H1 (cell line): ENCODE results near the gene ACSL4. TPM values are rescaled to one million over a fixed set of nuclear protein-coding genes. Genes with fewer than 3 reads are reported as not detected.

Source experiments
- CTCF ChIA-PET: fragments of 300-600 bp; sonication (Branson Sonifier 250); formaldehyde crosslinking; loops from one replicate; lab custom pipeline; 2021; ENCODE audit not compliant: partially characterized antibody; lab: Charles Lee
- POLR2A ChIA-PET: fragments of 300-600 bp; sonication (Branson Sonifier 250); formaldehyde crosslinking; loops from one replicate; lab custom pipeline; 2021; ENCODE audit warnings: inconsistent platforms; ENCODE audit not compliant: partially characterized antibody; lab: Charles Lee
- DNase-seq, 2 experiments: peaks; one replicate each; pipeline versions ENCODE4 v3.0.0 to v3.0.0-alpha.2; 2010 to 2022; ENCODE audit warnings: low spot score in 2 of 2, low read depth in 1 of 2, mixed read lengths in 1 of 2
- FAIRE-seq: peaks from 2 replicates; lab custom pipeline; 2011; peaks lifted over from hg19 to GRCh38; lab: Jason Lieb, UNC
- H2AFZ ChIP-seq: 2 replicates; pipeline ENCODE4 v1.8.1; 2012; ENCODE audit warnings: low read length, inconsistent platforms
- H2AK5ac ChIP-seq: 2 replicates; pipeline ENCODE4 v1.6.1; 2013; ENCODE audit warnings: low read depth, low read length
- H2BK120ac ChIP-seq: replicated peaks from 2 replicates; pipeline ENCODE3; 2013; ENCODE audit warnings: low read depth, low read length, inconsistent platforms
- H2BK12ac ChIP-seq: 2 replicates; pipeline ENCODE4 v1.6.1; 2013; ENCODE audit warnings: low read depth, low read length
- H2BK15ac ChIP-seq: 2 replicates; pipeline ENCODE4 v1.6.1; 2013; ENCODE audit warnings: low read length
- H2BK20ac ChIP-seq: 2 replicates; pipeline ENCODE4 v1.6.1; 2013; ENCODE audit warnings: low read length
- H2BK5ac ChIP-seq: 2 replicates; pipeline ENCODE4 v1.6.1; 2013; ENCODE audit warnings: low read depth, low read length
- H3K14ac ChIP-seq: 2 replicates; pipeline ENCODE4 v1.6.1; 2013; ENCODE audit warnings: inconsistent platforms; ENCODE audit not compliant: insufficient read length
- H3K18ac ChIP-seq: 2 replicates; pipeline ENCODE4 v1.6.1; 2013; ENCODE audit warnings: low read length; ENCODE audit errors: extremely low read depth
- H3K23ac ChIP-seq: 2 replicates; pipeline ENCODE4 v1.6.1; 2013; ENCODE audit warnings: inconsistent platforms; ENCODE audit not compliant: insufficient read length
- H3K23me2 ChIP-seq: 2 replicates; pipeline ENCODE4 v1.6.1; 2013; ENCODE audit warnings: low read depth, low read length
- H3K27ac ChIP-seq: 2 replicates; pipeline ENCODE4 v1.6.1; 2011; ENCODE audit warnings: low read depth, low read length, inconsistent platforms
- H3K27me3 ChIP-seq, 4 experiments: replicated peaks in 1 of 4; 1 replicate in 1 of 4; 2 replicates in 3 of 4; pipeline versions ENCODE4 v1.6.1 to v1.8.1; 2011 to 2013; ENCODE audit warnings: low read length in 3 of 4, mild to moderate bottlenecking in 3 of 4, inconsistent platforms in 2 of 4, mixed read lengths in 2 of 4, moderate library complexity in 1 of 4; ENCODE audit not compliant: control insufficient read depth in 3 of 4, insufficient read depth in 3 of 4; ENCODE audit errors: extremely low read depth in 1 of 4
- H3K36me3 ChIP-seq, 4 experiments: 2 replicates each; pipeline versions ENCODE4 v1.6.1 to v1.8.1; 2011 to 2013; ENCODE audit warnings: mild to moderate bottlenecking in 4 of 4, low read length in 3 of 4, moderate library complexity in 2 of 4, control low read depth in 1 of 4, inconsistent platforms in 1 of 4; ENCODE audit not compliant: insufficient read depth in 4 of 4, control insufficient read depth in 2 of 4
- H3K4ac ChIP-seq: replicated peaks from 2 replicates; pipeline ENCODE3; 2013; ENCODE audit warnings: low read length, low read depth, mixed read lengths, inconsistent platforms; ENCODE audit not compliant: insufficient read length
- H3K4me1 ChIP-seq, 4 experiments: replicated peaks in 1 of 4; 1 replicate in 1 of 4; 2 replicates in 3 of 4; pipeline versions ENCODE4 v1.6.1 to v1.8.1; 2011 to 2013; ENCODE audit warnings: low read length in 3 of 4, inconsistent platforms in 2 of 4, mixed read lengths in 1 of 4; ENCODE audit not compliant: insufficient read depth in 4 of 4, control insufficient read depth in 3 of 4
- H3K4me2 ChIP-seq, 2 experiments: 2 replicates each; pipeline versions ENCODE4 v1.6.1 to v1.8.1; 2011 to 2013; ENCODE audit warnings: low read depth in 2 of 2, low read length in 2 of 2, control low read depth in 1 of 2, inconsistent platforms in 1 of 2, mild to moderate bottlenecking in 1 of 2; ENCODE audit not compliant: insufficient read depth in 1 of 2
- H3K4me3 ChIP-seq, 4 experiments: fragments of 200-600, 300-600 bp in 1 of 4; sonication (generic), shearing (Covaris generic), sonication (Bioruptor Twin) in 1 of 4; 2 replicates each; pipeline versions ENCODE4 v1.5.1 to v1.8.1; 2011 to 2016; ENCODE audit warnings: low read length in 4 of 4, low read depth in 3 of 4, control low read depth in 2 of 4, inconsistent platforms in 2 of 4, mild to moderate bottlenecking in 2 of 4, mixed read lengths in 1 of 4, moderate library complexity in 1 of 4; ENCODE audit not compliant: insufficient read depth in 2 of 4; ENCODE audit errors: extremely low read depth in 1 of 4
- H3K56ac ChIP-seq: replicated peaks from 2 replicates; pipeline ENCODE3; 2013; ENCODE audit warnings: low read depth, mild to moderate bottlenecking, mixed read lengths, low read length, inconsistent platforms; ENCODE audit not compliant: insufficient read length
- H3K79me1 ChIP-seq: 2 replicates; pipeline ENCODE4 v1.6.1; 2013; ENCODE audit warnings: low read depth, low read length, control low read depth
- H3K79me2 ChIP-seq, 2 experiments: 2 replicates each; pipeline versions ENCODE4 v1.6.1 to v1.8.1; 2012 to 2013; ENCODE audit warnings: low read length in 2 of 2, mild to moderate bottlenecking in 2 of 2, inconsistent platforms in 1 of 2; ENCODE audit not compliant: insufficient read depth in 2 of 2, control insufficient read depth in 1 of 2
- H3K9ac ChIP-seq, 4 experiments: replicated peaks in 1 of 4; 1 replicate in 1 of 4; 2 replicates in 3 of 4; pipeline versions ENCODE4 v1.6.1 to v1.8.1; 2011 to 2013; ENCODE audit warnings: low read depth in 3 of 4, low read length in 3 of 4, control low read depth in 2 of 4, mild to moderate bottlenecking in 2 of 4, moderate library complexity in 2 of 4, inconsistent platforms in 1 of 4; ENCODE audit errors: extremely low read depth in 1 of 4
- H3K9me3 ChIP-seq, 2 experiments: 2 replicates each; pipeline versions ENCODE4 v1.6.1 to v1.8.1; 2012 to 2013; ENCODE audit warnings: mild to moderate bottlenecking in 2 of 2, moderate library complexity in 2 of 2, control low read depth in 1 of 2, inconsistent platforms in 1 of 2, low read depth in 1 of 2, low read length in 1 of 2, mixed read lengths in 1 of 2; ENCODE audit not compliant: insufficient read depth in 2 of 2
- H4K20me1 ChIP-seq, 2 experiments: replicated peaks in 1 of 2; 2 replicates each; pipeline versions ENCODE3 to v1.8.1; 2011 to 2013; ENCODE audit warnings: inconsistent platforms in 2 of 2, low read length in 2 of 2, mild to moderate bottlenecking in 1 of 2; ENCODE audit not compliant: insufficient read depth in 2 of 2, control insufficient read depth in 1 of 2
- H4K5ac ChIP-seq: 2 replicates; pipeline ENCODE4 v1.6.1; 2013; ENCODE audit warnings: low read length, low read depth, mixed read lengths, inconsistent platforms; ENCODE audit not compliant: insufficient read length
- H4K8ac ChIP-seq: 2 replicates; pipeline ENCODE4 v1.8.0; 2013; ENCODE audit warnings: mild to moderate bottlenecking, moderate library complexity, low read length, inconsistent platforms; ENCODE audit not compliant: insufficient read depth; ENCODE audit errors: extremely low read depth
- H4K91ac ChIP-seq: replicated peaks from 2 replicates; pipeline ENCODE3; 2013; ENCODE audit warnings: low read length, mixed read lengths, inconsistent platforms; ENCODE audit not compliant: insufficient read length
- POU5F1 ChIP-seq: IDR thresholded peaks from 2 replicates; pipeline ENCODE4 v1.6.1; 2011; ENCODE audit warnings: low read depth, mild to moderate bottlenecking, low read length, moderate library complexity
- SP4 ChIP-seq: IDR thresholded peaks from 2 replicates; pipeline ENCODE4 v1.6.1; 2012; ENCODE audit warnings: low read length, inconsistent platforms
- TEAD4 ChIP-seq: IDR thresholded peaks from 2 replicates; pipeline ENCODE4 v1.6.1; 2012; ENCODE audit warnings: low read depth, low read length, inconsistent platforms, mixed read lengths
- WGBS, 2 experiments: shearing (Covaris generic) in 1 of 2; methylation state at CpG; one replicate each; pipeline versions ENCODE4 v1.1.6 to v1.1.7; 2013 to 2015; ENCODE audit warnings: low lambda C conversion rate in 2 of 2, mixed read lengths in 2 of 2, inconsistent platforms in 1 of 2, low coverage in 1 of 2, missing lambda C conversion rate in 1 of 2; ENCODE audit not compliant: insufficient replicate concordance in 2 of 2, insufficient coverage in 1 of 2, insufficient read length in 1 of 2; ENCODE audit errors: extremely low coverage in 1 of 2, missing lambda C conversion rate in 1 of 2; 5-methylcytosine and 5-hydroxymethylcytosine counted together
- polyA plus RNA-seq, 7 experiments: library from polyadenylated mRNA; depleted of rRNA in 3 of 7; stranded (reverse) in 5 of 7; unstranded in 2 of 7; fragments of >200 nt in 5 of 7; fragments of 200-250 nt in 2 of 7; gene quantifications; 1 replicate in 5 of 7; 2 replicates in 1 of 7; 4 replicates in 1 of 7; pipeline versions ENCODE4 v1.2.1 to v1.2.3, GENCODE V29; 2011 to 2013; ENCODE audit warnings: missing spikeins in 2 of 7, mixed read lengths in 2 of 7
- total RNA-seq: library from RNA; stranded (reverse); fragmentation: NEBNext Ultra II Directional; extraction: Animal tissue kit (Norgen Biotek cat#: 25700); gene quantifications from 2 replicates; pipeline ENCODE4 v1.2.1, GENCODE V29; 2021

ACSL4 gene
- total and polyA plus RNA-seq, 2 of the 8 experiments (the other 6 are each of a cell fraction or from before 2014, with no cell fraction given), result 11.3 to 47.0 TPM

DNA sequence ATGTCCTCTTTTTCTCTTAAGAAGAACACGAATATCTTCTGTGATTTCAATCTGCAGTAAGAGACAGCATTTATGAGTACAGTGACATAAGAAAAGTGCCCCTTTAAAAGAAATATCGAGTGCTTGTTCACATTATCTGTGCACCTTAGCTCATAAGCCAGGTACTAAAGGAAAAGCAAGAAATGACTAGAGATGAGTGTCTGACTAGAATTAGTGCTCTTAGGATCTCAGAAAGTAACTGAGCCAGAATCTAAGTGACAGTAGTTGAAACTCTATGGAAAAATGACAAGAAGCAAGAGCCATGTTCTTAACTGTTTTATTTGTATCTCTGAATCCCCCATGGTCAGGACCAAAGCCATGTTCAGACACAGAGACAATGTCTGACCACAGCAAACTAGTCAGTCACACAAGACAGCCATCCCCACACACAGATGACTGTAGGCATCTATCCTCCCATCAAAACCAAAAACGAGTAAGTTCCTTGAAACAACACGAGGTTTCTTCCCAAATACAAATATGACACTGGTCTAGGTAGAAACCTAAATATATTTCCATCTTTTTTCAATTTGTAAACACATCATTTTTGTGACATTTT is 36.8 kb downstream of the ACSL4 start:
- no peak overlapping the region for H3K56ac ChIP-seq
- H3K4me1 ChIP-seq, result no peaks in the 10 kb centered on the region
- TF ChIP-seq POU5F1 (no peak), SP4 (no peak), TEAD4 (no peak)
- no peak overlapping the region for H2BK5ac ChIP-seq
- H3K14ac ChIP-seq, result no peak overlapping the region
- H3K23me2 ChIP-seq, result no peaks in the 10 kb centered on the region
- H3K79me1 ChIP-seq, result no peaks in the 10 kb centered on the region
- H2AFZ ChIP-seq, result no peak overlapping the region
- no peak overlapping the region for H2BK20ac ChIP-seq
- no peak overlapping the region for H2BK15ac ChIP-seq
- H2AK5ac ChIP-seq, result no peak overlapping the region
- ChIA-PET POLR2A (no interaction called here), CTCF (interaction anchor here (0.6 to 1.7 kb wide), 2 partner anchors 195 to 215 kb away, joined by 3 to 4 read pairs; no protein-coding TSS in a partner anchor)
- no peak overlapping the region for H3K23ac ChIP-seq
- no peaks in the 10 kb centered on the region for H4K20me1 ChIP-seq
- no peak overlapping the region for H4K91ac ChIP-seq
- no peak overlapping the region for H2BK12ac ChIP-seq
- no peak overlapping the region for H3K4ac ChIP-seq
- H3K4me3 ChIP-seq, result no peak overlapping the region
- no peak overlapping the region for H3K9ac ChIP-seq
- FAIRE-seq, result no peak
- H4K5ac ChIP-seq, result no peak overlapping the region
- no peak overlapping the region for H3K4me2 ChIP-seq
- DNase-seq, result no peak
- H3K36me3 ChIP-seq, result no peaks in the 10 kb centered on the region
- H2BK120ac ChIP-seq, result no peak overlapping the region
- WGBS, 2 experiments, result 90% methylated on average over 3 of the region's 4 CpGs; no CpG with 5 or more reads in 1 of the 2 experiments
- no peaks in the 10 kb centered on the region for H3K9me3 ChIP-seq
- H3K18ac ChIP-seq, result no peak overlapping the region
- H4K8ac ChIP-seq, result no peak overlapping the region
- H3K27ac ChIP-seq, result no peak overlapping the region
- no peaks in the 10 kb centered on the region for H3K27me3 ChIP-seq
- no peaks in the 10 kb centered on the region for H3K79me2 ChIP-seq
